Keratinocyte (primary cell): ENCODE data around the gene CABLES2. TPM values are rescaled to one million over a fixed set of nuclear protein-coding genes. Genes with fewer than 3 reads are reported as not detected.
"Not testable (repeated sequence)": the region's sequence is repeated elsewhere in the genome, so short reads cannot be mapped to it uniquely, and the experiment has no call there.

ENCODE experiments used
- DNase-seq: peaks from one replicate; pipeline ENCODE4 v3.0.0-alpha.2; 2011; ENCODE audit warnings: low read depth, missing footprints, low spot score
- FAIRE-seq: peaks from 2 replicates; lab custom pipeline; 2011; peaks lifted over from hg19 to GRCh38; lab: Jason Lieb, UNC
- H2AFZ ChIP-seq: 2 replicates; pipeline ENCODE4 v1.6.0; 2012; ENCODE audit warnings: low read length, control low read depth, inconsistent platforms; ENCODE audit not compliant: control insufficient read depth
- H3K27ac ChIP-seq: 2 replicates; pipeline ENCODE4 v1.5.1; 2011; ENCODE audit warnings: low read length; ENCODE audit not compliant: control insufficient read depth, insufficient read depth
- H3K27me3 ChIP-seq: 3 replicates; pipeline ENCODE4 v1.6.0; 2011; ENCODE audit warnings: low read length; ENCODE audit not compliant: control insufficient read depth, insufficient read depth; ENCODE audit errors: extremely low read depth
- H3K36me3 ChIP-seq, 2 experiments: 2 replicates in 1 of 2; 3 replicates in 1 of 2; pipeline ENCODE4 v1.5.1; 2011; ENCODE audit warnings: low read length in 2 of 2, mild to moderate bottlenecking in 1 of 2; ENCODE audit not compliant: control insufficient read depth in 2 of 2, insufficient read depth in 2 of 2; ENCODE audit errors: extremely low read depth in 1 of 2
- H3K4me1 ChIP-seq: 3 replicates; pipeline ENCODE4 v1.5.1; 2011; ENCODE audit warnings: low read length; ENCODE audit not compliant: control insufficient read depth, insufficient read depth; ENCODE audit errors: extremely low read depth
- H3K4me2 ChIP-seq: 3 replicates; pipeline ENCODE4 v1.6.0; 2011; ENCODE audit warnings: low read depth, low read length; ENCODE audit not compliant: control insufficient read depth, insufficient read depth; ENCODE audit errors: extremely low read depth
- H3K4me3 ChIP-seq, 3 experiments: fragments of 200-600 bp in 1 of 3; sonication (generic) in 1 of 3; 2 replicates in 2 of 3; 3 replicates in 1 of 3; pipeline ENCODE4 v1.5.1; 2011 to 2016; ENCODE audit warnings: low read length in 3 of 3, mild to moderate bottlenecking in 3 of 3, control low read depth in 2 of 3, inconsistent platforms in 1 of 3, low read depth in 1 of 3, mixed read lengths in 1 of 3, mixed run types in 1 of 3, moderate library complexity in 1 of 3; ENCODE audit not compliant: control insufficient read depth in 2 of 3, insufficient read depth in 2 of 3; ENCODE audit errors: extremely low read depth in 1 of 3
- H3K79me2 ChIP-seq: 2 replicates; pipeline ENCODE4 v1.6.0; 2012; ENCODE audit warnings: low read length; ENCODE audit not compliant: control insufficient read depth, insufficient read depth
- H3K9ac ChIP-seq: 3 replicates; pipeline ENCODE4 v1.6.0; 2011; ENCODE audit warnings: low read length; ENCODE audit not compliant: control insufficient read depth, insufficient read depth; ENCODE audit errors: extremely low read depth
- H3K9me1 ChIP-seq: 3 replicates; pipeline ENCODE4 v1.6.0; 2011; ENCODE audit warnings: low read length; ENCODE audit not compliant: control insufficient read depth, insufficient read depth; ENCODE audit errors: extremely low read depth
- H3K9me3 ChIP-seq: 2 replicates; pipeline ENCODE4 v1.5.1; 2012; ENCODE audit warnings: low read depth, low read length; ENCODE audit not compliant: control insufficient read depth
- H4K20me1 ChIP-seq: 3 replicates; pipeline ENCODE4 v1.6.0; 2011; ENCODE audit warnings: low read length; ENCODE audit not compliant: control insufficient read depth, insufficient read depth; ENCODE audit errors: extremely low read depth
- CTCF ChIP-seq, 3 experiments: IDR thresholded peaks in 1 of 3; conservative IDR thresholded peaks in 1 of 3; optimal IDR thresholded peaks in 1 of 3; 2 replicates in 2 of 3; 3 replicates in 1 of 3; pipeline versions ENCODE3 to v1.5.1; 2011; ENCODE audit warnings: low read length in 3 of 3, mild to moderate bottlenecking in 3 of 3, moderate library complexity in 2 of 3, control low read depth in 1 of 3, inconsistent platforms in 1 of 3; ENCODE audit not compliant: insufficient read depth in 2 of 3; ENCODE audit errors: extremely low read depth in 1 of 3
- EZH2 ChIP-seq: IDR thresholded peaks from one replicate; pipeline ENCODE4 v1.6.1; 2012; ENCODE audit warnings: inconsistent platforms, mild to moderate bottlenecking, low read length, moderate library complexity
- dilution Hi-C: fragments of 300-500 bp; cut with MboI; formaldehyde crosslinking; loops from one replicate; pipeline ENCODE4 v1.7.0; 2020; ENCODE audit warnings: low sequenced_read_pairs; ENCODE audit not compliant: extremely low pct_ligation_motif_present
- polyA plus RNA-seq, 5 experiments: library from polyadenylated mRNA; depleted of rRNA in 3 of 5; stranded (reverse) in 3 of 5; stranded (forward) in 1 of 5; unstranded in 1 of 5; fragments of >200 nt; gene quantifications; 1 replicate in 1 of 5; 2 replicates in 3 of 5; 3 replicates in 1 of 5; pipeline versions ENCODE4 v1.2.1 to v1.2.3, GENCODE V29; 2011 to 2012; ENCODE audit warnings: missing spikeins in 2 of 5, low read depth in 1 of 5, low replicate concordance in 1 of 5

Gene CABLES2
- polyA plus RNA-seq, 1 donor (not counting 4 experiments of a cell fraction or from before 2014, with no cell fraction given): 2.2 TPM

GRCh38 chr20:62374331-62375152, 32.5 kb downstream of the CABLES2 start:
- Histone ChIP-seq H2AFZ (no peak overlapping the region), H3K27me3 (no peaks in the 10 kb centered on the region), H3K9me3 (no peaks in the 10 kb centered on the region), H3K36me3 (no peaks in the 10 kb centered on the region), H3K79me2 (no peaks in the 10 kb centered on the region), H3K9me1 (peaks cover 2% of the 10 kb centered on the region), H3K9ac (no peak overlapping the region), H3K27ac (no peak overlapping the region), H4K20me1 (no peaks in the 10 kb centered on the region), H3K4me1 (peaks cover 40% of the 10 kb centered on the region), H3K4me2 (no peak overlapping the region), H3K4me3 (no peak overlapping the region)
- dilution Hi-C loops: no loop called here
- DNase-seq: no peak
- FAIRE-seq: no peak
- TF ChIP-seq EZH2 (no peak), CTCF (optimal IDR thresholded peaks at IDR 0.05 in 1 of 3, IDR thresholded peaks at IDR 0.05 in 1 of 3, conservative IDR thresholded peaks at IDR 0.05 in 1 of 3; ENCODE audit: extremely low read depth in 1 of 3, insufficient read depth in 2 of 3, low read length in 3 of 3) (no peak)

- H3K36me3 ChIP-seq, H3K4me3 ChIP-seq, H3K4me2 ChIP-seq, H3K79me2 ChIP-seq, H3K27me3 ChIP-seq, dilution Hi-C loops, H3K27ac ChIP-seq, H2AFZ ChIP-seq, DNase-seq, H3K9me1 ChIP-seq, H3K9me3 ChIP-seq, H4K20me1 ChIP-seq, FAIRE-seq, H3K9ac ChIP-seq: not testable (repeated sequence)
- peaks cover 43% of the 10 kb centered on the region for H3K4me1 ChIP-seq
Measured at GRCh38 chr20:62373631-62374179, 33.4 kb downstream of the CABLES2 start.
